ENCODE data around the gene KCMF1.

The KCMF1 gene

DNA sequence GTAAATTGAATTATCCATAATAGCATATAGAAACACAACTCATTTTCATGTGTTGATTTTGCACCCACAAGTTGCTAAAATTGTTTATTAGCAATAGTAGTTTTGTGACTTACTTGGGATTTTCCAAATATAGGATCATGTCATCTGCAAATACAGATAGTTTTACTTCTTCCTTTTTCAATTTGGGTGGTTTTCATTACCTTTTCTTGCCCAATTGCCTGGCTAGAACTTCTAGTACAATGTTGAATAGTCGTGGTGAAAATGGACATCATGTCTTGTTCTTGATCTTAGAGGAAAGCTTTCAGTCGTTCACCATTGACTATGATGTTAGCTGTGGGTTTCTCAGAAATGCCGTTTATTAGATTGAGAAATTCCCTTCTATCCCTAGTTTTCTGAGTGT lies 102.1 kb downstream of the KCMF1 start:
- Histone ChIP-seq H3K23ac (ENCODE audit: low read depth, low read length, poor library complexity) (no peak overlapping the region), H3K4me2 (ENCODE audit: insufficient read depth, low read length, poor library complexity, severe bottlenecking) (no peak overlapping the region), H3K27me3 (ENCODE audit: control insufficient read depth in 3 of 3, insufficient read depth in 3 of 3, low read depth in 1 of 3, low read length in 3 of 3) (peaks cover 0 to 8% (median 0%) of the 10 kb centered on the region in 3 experiments), H3K4me1 (ENCODE audit: control insufficient read depth in 2 of 2, insufficient read depth in 1 of 2, low read depth in 1 of 2, low read length in 2 of 2) (no peaks in the 10 kb centered on the region), H2BK5ac (ENCODE audit: low read length) (no peak overlapping the region), H3K14ac (ENCODE audit: low read length) (no peak overlapping the region), H2BK120ac (ENCODE audit: low read depth, low read length) (no peak overlapping the region), H3K9me3 (replicated peaks in 1 of 2; ENCODE audit: control insufficient read depth in 2 of 2, insufficient read depth in 1 of 2, low read depth in 1 of 2, low read length in 2 of 2) (no peaks in the 10 kb centered on the region), H2AFZ (ENCODE audit: low read length) (no peak overlapping the region), H4K91ac (ENCODE audit: low read depth, low read length, poor library complexity) (no peak overlapping the region), H3K9ac (ENCODE audit: low read depth, low read length, poor library complexity) (no peak overlapping the region), H2AK5ac (ENCODE audit: low read depth, low read length) (no peak overlapping the region), H3K4ac (ENCODE audit: low read length) (no peak overlapping the region), H2BK12ac (ENCODE audit: low read length) (no peak overlapping the region), H4K8ac (ENCODE audit: low read depth, low read length) (no peak overlapping the region), H2BK15ac (ENCODE audit: low read length) (no peak overlapping the region), H3K4me3 (ENCODE audit: low read length in 2 of 2) (no peak overlapping the region), H3K36me3 (replicated peaks in 1 of 2; ENCODE audit: control insufficient read depth in 2 of 2, insufficient read depth in 2 of 2, low read length in 2 of 2) (no peaks in the 10 kb centered on the region), H3K27ac (replicated peaks; ENCODE audit: low read length) (no peak overlapping the region), H3K79me1 (ENCODE audit: low read depth, low read length) (no peaks in the 10 kb centered on the region), H3K18ac (ENCODE audit: low read length) (no peak overlapping the region)
- no peak for DNase-seq (ENCODE audit: low spot score)
- WGBS, 2 donors (ENCODE audit: extremely low coverage in 2 of 2, insufficient read length in 2 of 2, insufficient replicate concordance in 1 of 2): no CpG with 5 or more reads among the region's 3 CpGs

DNA sequence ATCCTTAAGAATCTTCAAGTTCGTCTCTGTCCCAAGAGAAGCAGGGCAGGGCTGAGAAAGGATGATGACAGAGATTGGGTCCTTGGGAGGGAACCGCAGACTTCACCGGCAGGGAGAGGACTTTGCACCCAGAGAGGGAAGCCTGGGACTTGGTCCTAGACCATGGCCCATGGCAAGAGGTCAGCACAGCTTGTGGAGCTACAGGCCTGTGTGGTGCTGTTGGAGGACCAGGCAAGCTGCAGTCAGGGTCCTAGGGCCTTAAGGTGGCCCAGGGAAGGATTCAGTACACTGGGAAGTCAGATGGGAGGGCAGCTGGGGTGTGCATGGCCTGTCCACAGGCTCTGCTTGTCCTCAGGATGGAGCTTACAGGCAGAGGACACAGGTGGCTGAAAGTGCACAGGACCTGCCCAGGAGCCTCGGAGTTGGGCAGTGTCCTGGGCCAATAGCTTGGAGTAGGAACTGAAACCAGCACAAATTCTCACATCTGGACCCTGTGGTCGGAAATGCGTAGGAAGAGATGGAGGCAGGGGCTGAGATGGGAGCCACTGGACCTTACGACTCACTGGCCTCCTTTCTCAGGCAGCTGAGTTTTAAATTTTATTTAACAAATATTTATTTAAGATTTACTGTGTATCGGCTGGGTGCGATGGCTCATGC lies 105.8 kb downstream of the KCMF1 start:
- Histone ChIP-seq H3K36me3 (replicated peaks in 1 of 2; ENCODE audit: control insufficient read depth in 2 of 2, insufficient read depth in 2 of 2, low read length in 2 of 2) (no peaks in the 10 kb centered on the region), H3K18ac (ENCODE audit: low read length) (peak overlapping the region; percentile 39), H2AFZ (ENCODE audit: low read length) (no peak overlapping the region), H3K4me3 (ENCODE audit: low read length in 2 of 2) (no peak overlapping the region), H2AK5ac (ENCODE audit: low read depth, low read length) (no peak overlapping the region), H2BK15ac (ENCODE audit: low read length) (no peak overlapping the region), H2BK12ac (ENCODE audit: low read length) (no peak overlapping the region), H3K9ac (ENCODE audit: low read depth, low read length, poor library complexity) (no peak overlapping the region), H3K9me3 (replicated peaks in 1 of 2; ENCODE audit: control insufficient read depth in 2 of 2, insufficient read depth in 1 of 2, low read depth in 1 of 2, low read length in 2 of 2) (peaks cover 0 to 2% of the 10 kb centered on the region in 2 donors), H2BK5ac (ENCODE audit: low read length) (no peak overlapping the region), H3K4me2 (ENCODE audit: insufficient read depth, low read length, poor library complexity, severe bottlenecking) (no peak overlapping the region), H3K4ac (ENCODE audit: low read length) (no peak overlapping the region), H3K27me3 (ENCODE audit: control insufficient read depth in 3 of 3, insufficient read depth in 3 of 3, low read depth in 1 of 3, low read length in 3 of 3) (peaks cover 0 to 8% (median 0%) of the 10 kb centered on the region in 3 experiments), H3K14ac (ENCODE audit: low read length) (no peak overlapping the region), H2BK120ac (ENCODE audit: low read depth, low read length) (no peak overlapping the region), H3K79me1 (ENCODE audit: low read depth, low read length) (no peaks in the 10 kb centered on the region), H3K27ac (replicated peaks; ENCODE audit: low read length) (no peak overlapping the region), H3K23ac (ENCODE audit: low read depth, low read length, poor library complexity) (no peak overlapping the region), H3K4me1 (ENCODE audit: control insufficient read depth in 2 of 2, insufficient read depth in 1 of 2, low read depth in 1 of 2, low read length in 2 of 2) (peaks cover 0 to 3% of the 10 kb centered on the region in 2 donors), H4K91ac (ENCODE audit: low read depth, low read length, poor library complexity) (no peak overlapping the region), H4K8ac (ENCODE audit: low read depth, low read length) (no peak overlapping the region)
- no CpG with 5 or more reads among the region's 9 CpGs for WGBS, 2 donors (ENCODE audit: extremely low coverage in 2 of 2, insufficient read length in 2 of 2, insufficient replicate concordance in 1 of 2)
- no peak for DNase-seq (ENCODE audit: low spot score)

GRCh38 chr2:85077859-85078419 lies 107.0 kb downstream of the KCMF1 start:
- Histone ChIP-seq H4K91ac (ENCODE audit: low read depth, low read length, poor library complexity) (no peak overlapping the region), H4K8ac (ENCODE audit: low read depth, low read length) (no peak overlapping the region), H3K27me3 (ENCODE audit: control insufficient read depth in 3 of 3, insufficient read depth in 3 of 3, low read depth in 1 of 3, low read length in 3 of 3) (peaks cover 0 to 6% (median 0%) of the 10 kb centered on the region in 3 experiments), H3K9ac (ENCODE audit: low read depth, low read length, poor library complexity) (no peak overlapping the region), H2BK120ac (ENCODE audit: low read depth, low read length) (no peak overlapping the region), H3K18ac (ENCODE audit: low read length) (peak overlapping the region; percentile 53), H3K36me3 (replicated peaks in 1 of 2; ENCODE audit: control insufficient read depth in 2 of 2, insufficient read depth in 2 of 2, low read length in 2 of 2) (no peaks in the 10 kb centered on the region), H3K9me3 (replicated peaks in 1 of 2; ENCODE audit: control insufficient read depth in 2 of 2, insufficient read depth in 1 of 2, low read depth in 1 of 2, low read length in 2 of 2) (peaks cover 0 to 2% of the 10 kb centered on the region in 2 donors), H3K4ac (ENCODE audit: low read length) (no peak overlapping the region), H3K79me1 (ENCODE audit: low read depth, low read length) (no peaks in the 10 kb centered on the region), H2BK15ac (ENCODE audit: low read length) (no peak overlapping the region), H3K4me2 (ENCODE audit: insufficient read depth, low read length, poor library complexity, severe bottlenecking) (no peak overlapping the region), H2BK12ac (ENCODE audit: low read length) (no peak overlapping the region), H2AK5ac (ENCODE audit: low read depth, low read length) (peak overlapping the region; percentile 59), H3K27ac (replicated peaks; ENCODE audit: low read length) (no peak overlapping the region), H2BK5ac (ENCODE audit: low read length) (no peak overlapping the region), H3K23ac (ENCODE audit: low read depth, low read length, poor library complexity) (no peak overlapping the region), H3K4me3 (ENCODE audit: low read length in 2 of 2) (no peak overlapping the region), H3K14ac (ENCODE audit: low read length) (no peak overlapping the region), H3K4me1 (ENCODE audit: control insufficient read depth in 2 of 2, insufficient read depth in 1 of 2, low read depth in 1 of 2, low read length in 2 of 2) (peaks cover 0 to 3% of the 10 kb centered on the region in 2 donors), H2AFZ (ENCODE audit: low read length) (peak overlapping the region; percentile 42)
- DNase-seq (ENCODE audit: low spot score): no peak
- WGBS, 2 donors (ENCODE audit: extremely low coverage in 2 of 2, insufficient read length in 2 of 2, insufficient replicate concordance in 1 of 2): no CpG with 5 or more reads among the region's 5 CpGs

- Histone ChIP-seq H3K18ac (ENCODE audit: low read length) (no peak overlapping the region), H3K4me3 (ENCODE audit: low read length in 2 of 2) (no peak overlapping the region), H2AFZ (ENCODE audit: low read length) (no peak overlapping the region), H3K27me3 (ENCODE audit: control insufficient read depth in 3 of 3, insufficient read depth in 3 of 3, low read depth in 1 of 3, low read length in 3 of 3) (peaks cover 0 to under 1% (median 0%) of the 10 kb centered on the region in 3 experiments), H3K9ac (ENCODE audit: low read depth, low read length, poor library complexity) (no peak overlapping the region), H2AK5ac (ENCODE audit: low read depth, low read length) (peak overlapping the region; percentile 59), H3K4me2 (ENCODE audit: insufficient read depth, low read length, poor library complexity, severe bottlenecking) (no peak overlapping the region), H2BK12ac (ENCODE audit: low read length) (no peak overlapping the region), H2BK120ac (ENCODE audit: low read depth, low read length) (no peak overlapping the region), H2BK5ac (ENCODE audit: low read length) (no peak overlapping the region), H3K14ac (ENCODE audit: low read length) (no peak overlapping the region), H2BK15ac (ENCODE audit: low read length) (no peak overlapping the region), H3K79me1 (ENCODE audit: low read depth, low read length) (no peaks in the 10 kb centered on the region), H3K27ac (replicated peaks; ENCODE audit: low read length) (no peak overlapping the region), H3K4me1 (ENCODE audit: control insufficient read depth in 2 of 2, insufficient read depth in 1 of 2, low read depth in 1 of 2, low read length in 2 of 2) (peaks cover 0 to 3% of the 10 kb centered on the region in 2 donors), H4K91ac (ENCODE audit: low read depth, low read length, poor library complexity) (no peak overlapping the region), H3K4ac (ENCODE audit: low read length) (no peak overlapping the region), H3K36me3 (replicated peaks in 1 of 2; ENCODE audit: control insufficient read depth in 2 of 2, insufficient read depth in 2 of 2, low read length in 2 of 2) (no peaks in the 10 kb centered on the region), H4K8ac (ENCODE audit: low read depth, low read length) (no peak overlapping the region), H3K9me3 (replicated peaks in 1 of 2; ENCODE audit: control insufficient read depth in 2 of 2, insufficient read depth in 1 of 2, low read depth in 1 of 2, low read length in 2 of 2) (peaks cover 0 to 2% of the 10 kb centered on the region in 2 donors), H3K23ac (ENCODE audit: low read depth, low read length, poor library complexity) (no peak overlapping the region)
- no peak for DNase-seq (ENCODE audit: low spot score)
- no CpG with 5 or more reads among the region's 5 CpGs for WGBS, 2 donors (ENCODE audit: extremely low coverage in 2 of 2, insufficient read length in 2 of 2, insufficient replicate concordance in 1 of 2)
These were observed 107.6 kb downstream of the KCMF1 start for GRCh38 chr2:85078536-85078935.

Measured in neuronal stem cell (in vitro differentiated cells).